Thoracic aorta (tissue), 2 donors: ENCODE results near the gene PTPRF. TPM values are rescaled to one million over a fixed set of nuclear protein-coding genes. Genes with fewer than 3 reads are reported as not detected.

Experiments
- ATAC-seq: fragments of 150-250 bp; one replicate; pipeline ENCODE4 v1.8.0; 2017; ENCODE audit warnings: low read depth; ENCODE audit not compliant: insufficient number of reproducible peaks, low FRiP score
- DNase-seq: peaks from one replicate; pipeline ENCODE4 v3.0.0-alpha.2; 2020; ENCODE audit warnings: low spot score
- H3K27ac ChIP-seq, 2 donors: fragments of 200-600 bp; sonication (generic); 1 replicate in 1 of 2; 2 replicates in 1 of 2; pipeline ENCODE4 v1.5.1; 2016; ENCODE audit warnings: mild to moderate bottlenecking in 2 of 2, moderate library complexity in 2 of 2
- H3K27me3 ChIP-seq: fragments of 200-600 bp; sonication (generic); replicated peaks from 2 replicates; pipeline ENCODE4 v1.6.0; 2016; ENCODE audit warnings: mild to moderate bottlenecking; ENCODE audit not compliant: insufficient read depth
- H3K36me3 ChIP-seq: fragments of 200-600 bp; sonication (generic); one replicate; pipeline ENCODE4 v1.5.1; 2016
- H3K4me1 ChIP-seq, 2 donors: fragments of 200-600 bp; sonication (generic); 1 replicate in 1 of 2; 2 replicates in 1 of 2; pipeline versions ENCODE4 v1.5.1 to v1.6.0; 2016; ENCODE audit warnings: low read depth in 2 of 2, mild to moderate bottlenecking in 1 of 2; ENCODE audit not compliant: control insufficient read depth in 1 of 2
- H3K4me3 ChIP-seq: fragments of 200-600 bp; sonication (generic); 2 replicates; pipeline ENCODE4 v1.5.1; 2016; ENCODE audit warnings: mild to moderate bottlenecking
- H3K9me3 ChIP-seq: fragments of 200-600 bp; sonication (generic); 2 replicates; pipeline ENCODE4 v1.5.1; 2016
- CTCF ChIP-seq: fragments of 200-600 bp; sonication (generic); IDR thresholded peaks from one replicate; pipeline ENCODE4 v1.5.1; 2019; ENCODE audit warnings: antibody characterized with exemption
- total RNA-seq, 2 donors: library from RNA; depleted of rRNA; stranded (reverse); fragments of >200 nt; gene quantifications; one replicate each; pipeline versions ENCODE4 v1.1.0 to v1.2.3, GENCODE V29; 2016

PTPRF gene
- total RNA-seq, 2 donors from 2014 or later: 43.9 to 55.1 TPM

GRCh38 chr1:43503534-43503933, 27.1 kb upstream of the PTPRF start:
- no peak overlapping the region for H3K4me3 ChIP-seq
- no peak overlapping the region for H3K27ac ChIP-seq
- no peaks in the 10 kb centered on the region for H3K36me3 ChIP-seq
- no peaks in the 10 kb centered on the region for H3K27me3 ChIP-seq
- no peaks in the 10 kb centered on the region for H3K9me3 ChIP-seq
- DNase-seq: no peak
- no peaks in the 10 kb centered on the region for H3K4me1 ChIP-seq
- ATAC-seq: no peak
- TF ChIP-seq CTCF: no peak

GRCh38 chr1:43505077-43505780, 25.5 kb upstream of the PTPRF start:
- ATAC-seq (no peak), DNase-seq (no peak)
- Histone ChIP-seq H3K9me3 (no peaks in the 10 kb centered on the region), H3K27ac (no peak overlapping the region), H3K27me3 (no peaks in the 10 kb centered on the region), H3K4me1 (no peaks in the 10 kb centered on the region), H3K36me3 (no peaks in the 10 kb centered on the region), H3K4me3 (no peak overlapping the region)
- no peak for TF ChIP-seq CTCF

- DNase-seq: no peak
- ATAC-seq: no peak
- Histone ChIP-seq H3K4me3 (no peak overlapping the region), H3K4me1 (no peaks in the 10 kb centered on the region), H3K9me3 (no peaks in the 10 kb centered on the region), H3K36me3 (no peaks in the 10 kb centered on the region), H3K27me3 (no peaks in the 10 kb centered on the region), H3K27ac (no peak overlapping the region)
- TF ChIP-seq CTCF: no peak
Measured at GRCh38 chr1:43506233-43506632, 24.4 kb upstream of the PTPRF start.

GRCh38 chr1:43507296-43508295, 23.1 kb upstream of the PTPRF start:
- no peak for TF ChIP-seq CTCF
- DNase-seq (no peak), ATAC-seq (no peak)
- H3K27ac ChIP-seq: no peak overlapping the region
- H3K4me1 ChIP-seq: no peaks in the 10 kb centered on the region
- no peaks in the 10 kb centered on the region for H3K9me3 ChIP-seq
- H3K36me3 ChIP-seq: no peaks in the 10 kb centered on the region
- no peaks in the 10 kb centered on the region for H3K27me3 ChIP-seq
- no peak overlapping the region for H3K4me3 ChIP-seq
